Esophagus mucosa (tissue), 1 donor: Measurements from ENCODE around the gene TMPRSS9. TPM values are rescaled to one million over a fixed set of nuclear protein-coding genes. Genes with fewer than 3 reads are reported as not detected.

Source experiments
- ATAC-seq: fragments of 200-7000 bp; cut with Tn5 transposase; one replicate; pipeline ENCODE4 v1.9.1; 2020
- total RNA-seq: library from RNA; stranded (reverse); gene quantifications from one replicate; pipeline ENCODE4 v1.2.4, GENCODE V29; 2023
- donor health status: DM: yes; HTN: yes; CAD: no.

Gene TMPRSS9
- total RNA-seq, 1 donor from 2014 or later: not detected

DNA sequence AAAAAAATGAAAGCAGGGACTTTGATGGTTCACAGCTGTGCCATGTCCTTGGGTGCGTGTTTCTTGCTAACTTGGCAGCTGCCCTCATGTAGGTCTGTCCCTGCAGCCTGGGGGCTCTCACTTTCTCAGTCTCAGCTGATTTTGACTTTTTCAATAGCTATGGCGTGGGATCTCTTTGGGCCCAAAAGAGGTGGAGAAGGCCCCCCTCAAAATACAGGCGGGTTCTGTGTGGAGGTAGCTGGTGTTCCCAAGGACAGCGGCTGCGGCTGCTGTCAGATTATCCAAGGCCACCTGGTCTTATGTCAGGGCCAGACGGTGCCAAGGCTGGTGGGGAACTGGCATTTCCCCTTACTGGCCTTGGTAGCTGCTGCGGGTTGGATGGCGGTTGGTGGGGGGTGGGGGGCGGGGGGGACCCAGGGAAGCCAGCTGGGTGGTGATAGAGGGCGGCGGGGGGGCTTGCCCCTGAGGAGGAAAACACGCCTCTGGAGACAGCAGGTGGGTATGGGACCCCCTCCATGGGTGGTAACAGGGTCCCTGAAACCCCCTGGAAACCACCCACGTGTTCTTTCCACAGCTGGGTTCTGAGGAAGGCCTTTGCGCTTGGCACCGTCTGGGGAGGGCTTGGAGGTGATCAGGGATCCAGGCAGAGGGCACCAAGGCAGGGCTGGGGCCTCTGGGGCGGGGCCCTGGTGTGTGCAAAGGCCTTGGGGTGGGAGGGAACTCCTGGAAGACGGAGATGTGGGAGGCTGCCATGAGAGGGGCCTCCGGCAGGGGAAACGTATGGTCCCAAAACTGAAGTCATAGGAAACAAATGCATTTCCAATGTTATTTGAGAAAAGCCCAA lies 63.2 kb downstream of the TMPRSS9 start:
- ATAC-seq: no peak

DNA sequence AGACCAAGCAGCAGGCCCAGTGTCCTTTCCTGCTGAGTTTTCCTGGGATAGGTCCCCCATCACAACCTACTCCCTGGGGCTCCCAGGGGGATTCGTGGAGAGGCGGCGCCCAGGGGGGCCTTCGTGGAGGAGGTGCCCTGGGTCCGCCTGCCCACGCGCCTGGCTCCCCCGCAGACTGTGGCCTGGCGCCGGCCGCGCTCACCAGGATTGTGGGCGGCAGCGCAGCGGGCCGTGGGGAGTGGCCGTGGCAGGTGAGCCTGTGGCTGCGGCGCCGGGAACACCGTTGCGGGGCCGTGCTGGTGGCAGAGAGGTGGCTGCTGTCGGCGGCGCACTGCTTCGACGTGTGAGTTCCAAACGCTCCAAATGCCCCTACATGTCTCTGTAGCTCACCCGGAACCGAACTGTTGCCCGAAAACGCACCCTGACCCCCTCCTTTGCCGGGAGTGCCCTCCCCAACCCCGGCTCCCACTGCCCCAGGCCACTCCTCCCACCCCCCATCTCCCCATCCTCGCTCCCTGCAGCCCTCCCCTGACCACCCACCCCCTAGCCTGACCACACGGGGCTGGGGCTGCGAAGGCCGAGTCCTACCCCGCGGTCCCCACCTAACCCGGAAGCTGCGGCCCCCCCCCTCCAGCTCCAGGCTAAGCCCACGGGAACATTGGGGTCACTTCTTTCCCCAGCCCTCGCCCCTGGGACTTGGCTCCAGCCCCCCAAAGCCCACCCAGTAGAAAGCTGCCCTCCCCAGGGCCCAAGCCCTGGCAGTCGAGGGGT lies 64.0 kb downstream of the TMPRSS9 start:
- no peak for ATAC-seq

DNA sequence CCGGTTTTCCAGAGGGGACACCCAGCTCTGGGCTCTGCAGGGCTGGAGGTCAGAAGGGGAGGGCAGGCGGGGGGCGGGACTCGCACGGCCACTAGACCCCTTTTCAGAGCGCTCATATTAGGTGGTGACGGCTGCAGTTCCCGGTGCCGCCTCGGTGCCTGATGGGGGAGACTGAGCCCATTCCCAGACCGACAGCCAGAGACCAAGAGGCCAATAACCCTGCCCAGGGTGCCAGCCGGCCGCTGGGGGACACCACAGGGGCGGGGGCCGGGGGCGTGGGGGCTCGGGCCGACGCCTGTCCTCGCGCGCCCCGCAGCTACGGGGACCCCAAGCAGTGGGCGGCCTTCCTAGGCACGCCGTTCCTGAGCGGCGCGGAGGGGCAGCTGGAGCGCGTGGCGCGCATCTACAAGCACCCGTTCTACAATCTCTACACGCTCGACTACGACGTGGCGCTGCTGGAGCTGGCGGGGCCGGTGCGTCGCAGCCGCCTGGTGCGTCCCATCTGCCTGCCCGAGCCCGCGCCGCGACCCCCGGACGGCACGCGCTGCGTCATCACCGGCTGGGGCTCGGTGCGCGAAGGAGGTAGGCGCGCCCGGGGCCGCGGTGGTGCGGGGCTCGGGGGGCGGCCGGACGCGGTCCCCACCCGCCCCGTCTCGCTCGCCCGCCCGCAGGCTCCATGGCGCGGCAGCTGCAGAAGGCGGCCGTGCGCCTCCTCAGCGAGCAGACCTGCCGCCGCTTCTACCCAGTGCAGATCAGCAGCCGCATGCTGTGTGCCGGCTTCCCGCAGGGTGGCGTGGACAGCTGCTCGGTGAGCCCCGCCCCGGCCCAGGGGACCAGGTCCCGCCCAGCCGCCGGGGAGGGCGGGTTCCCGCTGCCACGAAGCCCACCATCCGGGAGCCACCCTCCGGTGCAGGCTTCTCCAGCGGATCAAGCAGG lies 64.9 kb downstream of the TMPRSS9 start:
- ATAC-seq: no peak

DNA sequence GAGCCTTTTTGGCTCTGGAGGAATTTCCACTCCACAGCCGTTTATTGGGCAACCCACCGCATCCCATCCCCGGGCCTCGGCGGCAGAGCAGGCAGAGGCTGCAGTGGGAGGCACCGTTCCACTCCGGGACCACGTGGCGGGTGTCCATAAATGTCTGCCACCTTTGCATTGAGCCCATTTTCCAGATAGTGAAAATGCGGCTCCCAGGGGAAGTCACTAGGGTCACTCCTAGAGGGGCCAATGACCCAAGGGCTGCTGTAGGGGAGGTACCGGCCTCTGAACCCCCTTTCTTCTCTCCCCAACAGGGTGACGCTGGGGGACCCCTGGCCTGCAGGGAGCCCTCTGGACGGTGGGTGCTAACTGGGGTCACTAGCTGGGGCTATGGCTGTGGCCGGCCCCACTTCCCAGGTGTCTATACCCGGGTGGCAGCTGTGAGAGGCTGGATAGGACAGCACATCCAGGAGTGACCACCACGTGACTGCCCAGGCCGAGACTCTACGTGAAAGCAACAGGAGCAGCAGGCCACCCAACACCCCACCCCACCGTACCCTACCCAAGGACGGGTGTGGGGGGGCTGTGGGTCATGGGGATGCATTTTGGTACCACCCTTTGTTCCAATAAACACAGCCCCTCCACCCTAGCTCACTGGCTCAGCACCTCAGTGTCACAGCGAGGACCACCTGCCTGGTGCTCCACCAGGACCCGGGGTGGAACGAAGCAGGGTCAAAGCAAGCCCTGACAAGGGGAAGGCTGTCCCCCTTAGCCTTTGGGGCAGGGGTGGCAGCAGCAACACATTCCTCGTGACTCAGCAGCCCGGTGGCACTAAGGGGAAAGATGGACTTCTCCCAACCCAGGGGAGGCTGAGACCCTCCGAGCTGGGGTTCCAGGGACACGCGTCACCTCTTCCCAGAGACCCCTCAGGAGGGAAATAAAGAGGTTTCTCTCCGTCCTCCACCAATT lies 65.8 kb downstream of the TMPRSS9 start:
- ATAC-seq: no peak

DNA sequence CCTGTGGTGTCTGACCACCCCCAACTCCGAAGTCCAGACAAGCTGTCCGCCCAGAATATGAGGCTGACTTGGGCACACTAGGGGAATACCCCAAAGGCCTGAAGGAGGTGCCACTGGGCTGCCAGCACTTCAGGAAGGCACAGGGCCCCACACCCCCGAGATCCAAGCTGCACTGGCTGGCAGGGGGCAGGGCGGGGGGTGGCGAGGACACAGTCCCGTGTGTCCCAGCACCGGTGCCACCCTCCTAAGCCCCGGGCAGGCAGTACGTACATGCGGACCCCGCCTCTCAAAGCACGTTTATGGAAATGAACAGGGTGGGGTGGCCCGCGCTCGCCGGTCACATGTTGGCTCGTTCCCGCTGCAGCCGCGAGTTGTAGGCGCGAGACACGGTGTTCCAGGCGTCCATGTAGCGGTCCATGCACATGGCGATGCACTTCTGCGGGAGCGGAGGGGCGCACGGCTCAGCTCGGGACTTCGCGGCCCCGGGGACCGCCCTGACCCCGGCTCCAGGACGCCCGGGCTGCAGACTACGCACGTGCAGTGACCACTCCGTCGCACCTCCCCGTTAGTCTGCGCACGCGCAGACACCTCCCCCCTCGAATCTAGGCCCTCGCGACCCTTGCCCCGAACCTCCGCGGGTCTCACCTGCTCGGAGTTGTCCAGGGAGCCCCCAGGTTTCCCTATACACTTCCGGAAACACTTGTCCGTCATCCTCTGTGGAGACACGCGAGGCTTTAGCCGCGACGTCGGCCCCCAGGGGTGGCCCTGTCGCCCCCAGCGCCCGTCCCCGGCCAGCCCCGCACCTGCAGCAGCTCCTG lies 66.8 kb downstream of the TMPRSS9 start:
- peak; percentile 22 for ATAC-seq

GRCh38 chr19:2427429-2428320 lies 67.6 kb downstream of the TMPRSS9 start, which contains the start of gene TIMM13:
TIMM13 (minus strand) TSS chr19:2427586; CDS start chr19:2427533, 53 bp downstream.
- ATAC-seq: peak; percentile 88

DNA sequence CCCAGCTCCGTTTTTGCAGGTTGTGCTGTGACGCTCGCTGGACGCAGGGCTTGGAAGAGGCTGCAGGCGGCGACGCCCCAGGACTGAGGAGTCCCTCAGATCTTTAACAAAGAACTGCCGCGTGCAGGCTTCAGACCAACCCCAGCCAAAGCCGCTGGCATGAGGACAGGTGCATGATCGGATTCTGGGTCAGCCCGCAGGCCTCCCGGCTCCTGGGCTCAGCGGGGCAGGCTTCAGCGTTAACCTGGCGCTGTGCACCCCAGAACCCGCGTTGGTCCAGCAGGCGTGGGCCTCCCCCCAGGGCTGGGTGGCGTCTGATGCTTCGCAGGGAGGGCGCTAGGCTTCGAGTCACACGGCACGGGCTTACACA lies 68.2 kb downstream of the TMPRSS9 start:
- ATAC-seq: peak; percentile 4

- ATAC-seq: no peak
These were observed 69.0 kb downstream of the TMPRSS9 start for GRCh38 chr19:2428756-2429711.

DNA sequence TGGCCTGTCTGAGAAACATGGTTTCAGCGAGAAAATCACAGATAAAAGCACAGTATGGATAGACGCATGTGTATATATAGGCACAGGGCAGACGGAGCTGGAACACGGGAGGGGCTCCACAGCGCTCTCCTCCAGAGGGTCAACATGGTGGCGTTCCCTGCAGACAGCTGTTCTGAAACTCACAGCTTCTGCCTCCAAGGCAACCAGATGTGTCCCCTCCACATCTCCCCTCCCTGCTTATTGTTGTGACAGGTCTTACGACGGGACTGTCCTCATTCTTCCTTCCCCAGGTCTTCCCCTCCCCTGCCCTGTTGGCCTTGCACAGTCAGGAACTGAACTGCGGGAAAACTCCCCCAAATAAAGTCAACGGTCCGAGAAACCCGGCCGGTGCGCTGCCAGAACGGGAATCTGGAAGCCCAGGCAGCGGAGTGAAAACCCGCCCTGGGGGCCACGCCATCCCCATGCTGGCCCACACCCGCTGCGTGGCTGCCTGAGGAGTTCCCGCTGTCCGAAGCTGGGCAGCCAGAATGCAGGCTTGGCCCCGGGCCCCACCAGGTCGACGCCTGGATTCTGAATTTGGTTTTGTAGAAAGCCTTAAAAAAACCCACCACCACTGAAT lies 70.0 kb downstream of the TMPRSS9 start:
- no peak for ATAC-seq

GRCh38 chr19:2431318-2432055 lies 71.4 kb downstream of the TMPRSS9 start:
- ATAC-seq: no peak

DNA sequence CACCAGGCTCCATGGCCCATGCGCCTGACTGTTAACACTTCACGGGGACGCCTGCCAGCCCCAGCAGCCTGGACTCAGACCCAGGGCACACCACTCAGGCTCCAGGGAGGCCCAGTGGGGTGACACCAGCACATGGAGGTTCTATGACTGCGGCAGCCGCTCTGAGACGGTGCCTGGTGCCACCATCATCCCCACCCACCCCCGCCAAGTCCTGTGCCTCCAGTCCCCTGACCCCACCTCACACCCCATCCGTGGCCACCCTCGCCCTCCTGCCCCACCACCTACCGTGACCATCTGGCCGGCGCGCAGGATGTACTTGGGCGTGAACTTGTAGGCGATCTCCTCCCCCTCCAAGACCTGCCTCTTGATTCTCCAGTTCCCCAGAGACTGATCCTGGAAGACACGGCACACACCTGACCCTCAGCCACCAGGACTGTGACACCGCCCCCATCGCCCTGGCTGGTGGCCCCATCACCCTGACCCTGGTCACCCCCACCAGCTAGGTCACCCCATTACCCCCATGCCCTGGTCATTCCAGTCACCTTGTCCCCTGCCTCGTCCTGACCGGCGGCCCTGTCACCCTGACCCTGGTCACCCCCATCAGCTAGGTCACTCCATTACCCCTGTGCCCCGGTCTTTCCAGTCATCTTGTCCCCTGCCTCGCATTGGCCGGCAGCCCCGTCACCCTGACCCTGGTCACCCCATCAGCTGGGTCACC lies 72.2 kb downstream of the TMPRSS9 start:
- no peak for ATAC-seq

DNA sequence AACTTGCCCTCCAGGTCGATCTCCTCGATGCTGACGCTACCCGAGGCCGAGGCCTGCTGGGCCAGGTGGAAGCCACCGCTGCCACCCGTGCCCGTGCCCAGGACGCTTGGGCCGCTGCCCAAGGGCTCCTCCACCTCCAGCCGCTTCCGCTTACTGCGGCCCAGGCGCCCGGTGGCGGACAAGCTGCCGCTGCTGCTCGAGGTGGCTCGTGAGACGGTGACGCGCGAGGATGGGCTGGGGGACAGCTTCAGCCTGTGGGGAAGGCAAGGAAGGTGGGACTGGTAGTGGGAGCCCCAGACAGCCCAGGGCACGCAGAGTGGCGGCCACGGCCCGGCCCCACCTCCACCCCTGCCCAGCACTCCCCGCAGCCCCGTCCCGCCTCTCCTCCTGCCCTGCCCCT lies 73.8 kb downstream of the TMPRSS9 start:
- ATAC-seq: no peak

GRCh38 chr19:2434267-2434666 lies 74.2 kb downstream of the TMPRSS9 start:
- no peak for ATAC-seq

GRCh38 chr19:2434721-2435265 lies 74.7 kb downstream of the TMPRSS9 start:
- ATAC-seq: no peak

DNA sequence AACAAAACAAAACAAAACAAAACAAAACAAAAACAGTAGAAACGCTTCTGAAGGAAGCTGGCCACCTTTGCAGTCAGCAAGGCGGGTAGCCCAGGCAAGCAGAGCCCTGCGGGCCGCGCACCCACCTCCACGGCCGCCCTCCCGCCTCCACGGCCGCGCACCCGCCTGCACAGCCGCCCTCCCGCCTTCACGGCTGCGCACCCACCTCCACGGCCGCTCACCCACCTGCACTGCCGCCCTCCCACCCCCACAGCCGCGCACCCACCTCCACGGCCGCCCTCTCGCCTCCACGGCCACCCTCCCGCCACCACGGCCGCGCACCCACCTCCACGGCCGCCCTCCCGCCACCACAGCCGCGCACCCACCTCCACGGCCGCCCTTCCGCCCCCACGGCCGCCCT lies 76.3 kb downstream of the TMPRSS9 start:
- ATAC-seq: no peak

DNA sequence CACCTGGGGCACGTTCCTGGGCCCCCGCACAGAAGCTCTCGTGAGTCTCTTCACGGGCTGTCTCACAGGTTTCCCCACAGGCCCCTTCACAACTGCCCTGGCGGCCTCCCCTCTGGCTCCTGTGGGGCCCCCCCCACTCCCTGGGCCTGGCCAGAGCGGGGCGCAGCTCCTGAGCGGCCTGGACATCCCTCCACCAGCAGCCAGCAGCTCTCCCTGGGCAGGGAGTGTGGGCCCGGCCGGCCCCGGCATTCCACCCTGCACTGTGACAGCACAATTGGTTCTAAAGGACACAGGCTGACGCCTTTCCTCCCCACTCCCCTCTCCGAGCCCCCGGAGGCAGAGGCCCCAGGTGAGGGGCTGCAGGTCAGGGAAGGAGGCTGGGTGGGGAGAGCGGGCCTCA lies 76.9 kb downstream of the TMPRSS9 start:
- no peak for ATAC-seq
